ENCODE results near the gene KIF25. TPM values are rescaled to one million over a fixed set of nuclear protein-coding genes. Genes with fewer than 3 reads are reported as not detected.

KIF25 gene
- total RNA-seq, 1 experiment from 2014 or later, result not detected

- H3K27me3 Mint-ChIP-seq (ENCODE audit: insufficient read depth, unreplicated experiment), result no peaks in the 10 kb centered on the region
- no peak for DNase-seq (ENCODE audit: unreplicated experiment)
- H3K9me3 Mint-ChIP-seq (ENCODE audit: unreplicated experiment), result no peaks in the 10 kb centered on the region
- no peaks in the 10 kb centered on the region for H3K4me1 Mint-ChIP-seq (ENCODE audit: insufficient read depth, unreplicated experiment)
- no peak for TF ChIP-seq CTCF (IDR thresholded peaks at IDR 0.05; ENCODE audit: unreplicated experiment)
- BruUV-seq (replicated peaks), result no TSS peak
- POLR2A ChIA-PET, result no interaction called here
- no peak overlapping the region for H3K27ac Mint-ChIP-seq (ENCODE audit: low read depth, unreplicated experiment)
- H3K4me3 Mint-ChIP-seq (ENCODE audit: unreplicated experiment), result no peak overlapping the region
- no peaks in the 10 kb centered on the region for H3K36me3 Mint-ChIP-seq (ENCODE audit: insufficient read depth, unreplicated experiment)
- intact Hi-C loops (cut with micrococcal nuclease), result no loop called here
- CTCF ChIA-PET, result no interaction called here
Observed at GRCh38 chr6:168050225-168050880, 52.9 kb downstream of the KIF25 start.

GRCh38 chr6:168050881-168051586 is 53.6 kb downstream of the KIF25 start:
- H3K4me3 Mint-ChIP-seq (ENCODE audit: unreplicated experiment), result no peak overlapping the region
- TF ChIP-seq CTCF (IDR thresholded peaks at IDR 0.05; ENCODE audit: unreplicated experiment), result no peak
- H3K9me3 Mint-ChIP-seq (ENCODE audit: unreplicated experiment), result no peaks in the 10 kb centered on the region
- intact Hi-C loops (cut with micrococcal nuclease), result no loop called here
- no peak overlapping the region for H3K27ac Mint-ChIP-seq (ENCODE audit: low read depth, unreplicated experiment)
- ChIA-PET POLR2A (no interaction called here), CTCF (interaction anchor here (0.7 kb wide), 1 partner anchor 545 kb away, joined by 3 read pairs; no protein-coding TSS in a partner anchor)
- no TSS peak for BruUV-seq (replicated peaks)
- H3K36me3 Mint-ChIP-seq (ENCODE audit: insufficient read depth, unreplicated experiment), result no peaks in the 10 kb centered on the region
- H3K4me1 Mint-ChIP-seq (ENCODE audit: insufficient read depth, unreplicated experiment), result no peaks in the 10 kb centered on the region
- no peak for DNase-seq (ENCODE audit: unreplicated experiment)
- no peaks in the 10 kb centered on the region for H3K27me3 Mint-ChIP-seq (ENCODE audit: insufficient read depth, unreplicated experiment)

GRCh38 chr6:168051648-168052047 is 54.2 kb downstream of the KIF25 start:
- Mint-ChIP-seq H3K4me1 (ENCODE audit: insufficient read depth, unreplicated experiment) (no peaks in the 10 kb centered on the region), H3K4me3 (ENCODE audit: unreplicated experiment) (no peak overlapping the region), H3K27ac (ENCODE audit: low read depth, unreplicated experiment) (no peak overlapping the region), H3K36me3 (ENCODE audit: insufficient read depth, unreplicated experiment) (no peaks in the 10 kb centered on the region), H3K27me3 (ENCODE audit: insufficient read depth, unreplicated experiment) (no peaks in the 10 kb centered on the region), H3K9me3 (ENCODE audit: unreplicated experiment) (no peaks in the 10 kb centered on the region)
- ChIA-PET CTCF (interaction anchor here (0.7 kb wide), 1 partner anchor 546 kb away, joined by 3 read pairs; no protein-coding TSS in a partner anchor), POLR2A (no interaction called here)
- intact Hi-C loops (cut with micrococcal nuclease), result no loop called here
- BruUV-seq (replicated peaks), result no TSS peak
- DNase-seq (ENCODE audit: unreplicated experiment), result no peak
- no peak for TF ChIP-seq CTCF (IDR thresholded peaks at IDR 0.05; ENCODE audit: unreplicated experiment)

GRCh38 chr6:168052291-168052891 is 54.9 kb downstream of the KIF25 start:
- POLR2A ChIA-PET, result no interaction called here
- BruUV-seq (replicated peaks), result no TSS peak
- DNase-seq (ENCODE audit: unreplicated experiment), result no peak
- Mint-ChIP-seq H3K4me3 (ENCODE audit: unreplicated experiment) (no peak overlapping the region), H3K27ac (ENCODE audit: low read depth, unreplicated experiment) (no peak overlapping the region), H3K4me1 (ENCODE audit: insufficient read depth, unreplicated experiment) (no peaks in the 10 kb centered on the region), H3K9me3 (ENCODE audit: unreplicated experiment) (no peaks in the 10 kb centered on the region), H3K27me3 (ENCODE audit: insufficient read depth, unreplicated experiment) (no peaks in the 10 kb centered on the region), H3K36me3 (ENCODE audit: insufficient read depth, unreplicated experiment) (no peaks in the 10 kb centered on the region)
- no peak for TF ChIP-seq CTCF (IDR thresholded peaks at IDR 0.05; ENCODE audit: unreplicated experiment)
- CTCF ChIA-PET, result no interaction called here
- intact Hi-C loops (cut with micrococcal nuclease), result no loop called here
